ENCODE data around the gene CELSR1. TPM values are rescaled to one million over a fixed set of nuclear protein-coding genes. Genes with fewer than 3 reads are reported as not detected.

The CELSR1 gene
- total and polyA plus RNA-seq, 8 donors, result 24.6 to 59.8 (median 33.3) TPM

DNA sequence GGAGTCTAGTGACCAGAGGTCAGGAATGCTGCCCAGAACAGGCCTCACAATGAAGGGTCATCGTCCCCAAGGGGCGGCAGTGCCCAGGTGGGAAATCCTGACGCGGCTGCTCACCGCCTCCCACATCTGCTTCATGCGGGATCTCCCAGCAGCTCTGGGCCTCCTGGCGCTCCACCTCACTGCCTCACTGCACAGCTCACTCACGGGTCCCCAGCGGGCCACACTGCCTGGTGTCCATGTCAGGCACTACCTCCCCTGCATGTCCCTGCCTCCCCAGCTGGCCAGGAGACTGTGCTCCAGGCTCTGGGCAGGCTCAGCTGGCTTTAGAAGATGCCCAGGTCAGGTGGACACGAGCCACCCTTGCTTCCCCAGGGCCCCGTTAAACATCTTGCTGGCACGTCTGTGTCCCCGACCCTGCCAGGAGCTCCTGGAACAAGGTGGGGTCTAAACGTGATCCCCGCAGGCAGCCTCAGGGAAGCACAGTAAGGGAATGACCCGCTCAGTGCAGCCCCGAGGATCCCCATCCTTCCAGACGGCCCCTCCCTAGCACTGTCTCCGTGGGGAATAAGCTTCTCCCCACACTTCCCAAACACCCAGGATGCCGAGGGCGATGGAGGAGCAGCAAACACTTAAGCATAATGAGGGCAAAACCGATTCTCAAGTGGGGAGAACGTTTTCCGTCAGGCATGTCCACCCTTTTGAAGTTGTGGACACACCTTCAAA lies 108.7 kb downstream of the CELSR1 start:
- H3K9me3 ChIP-seq, result no peaks in the 10 kb centered on the region
- H3K27ac ChIP-seq, result no peak overlapping the region
- peaks cover 0 to 11% of the 10 kb centered on the region in 2 donors for H3K4me1 ChIP-seq
- H3K27me3 ChIP-seq, result peaks cover 0 to 8% of the 10 kb centered on the region in 2 donors
- no peaks in the 10 kb centered on the region for H3K36me3 ChIP-seq
- TF ChIP-seq, protein P1, sequence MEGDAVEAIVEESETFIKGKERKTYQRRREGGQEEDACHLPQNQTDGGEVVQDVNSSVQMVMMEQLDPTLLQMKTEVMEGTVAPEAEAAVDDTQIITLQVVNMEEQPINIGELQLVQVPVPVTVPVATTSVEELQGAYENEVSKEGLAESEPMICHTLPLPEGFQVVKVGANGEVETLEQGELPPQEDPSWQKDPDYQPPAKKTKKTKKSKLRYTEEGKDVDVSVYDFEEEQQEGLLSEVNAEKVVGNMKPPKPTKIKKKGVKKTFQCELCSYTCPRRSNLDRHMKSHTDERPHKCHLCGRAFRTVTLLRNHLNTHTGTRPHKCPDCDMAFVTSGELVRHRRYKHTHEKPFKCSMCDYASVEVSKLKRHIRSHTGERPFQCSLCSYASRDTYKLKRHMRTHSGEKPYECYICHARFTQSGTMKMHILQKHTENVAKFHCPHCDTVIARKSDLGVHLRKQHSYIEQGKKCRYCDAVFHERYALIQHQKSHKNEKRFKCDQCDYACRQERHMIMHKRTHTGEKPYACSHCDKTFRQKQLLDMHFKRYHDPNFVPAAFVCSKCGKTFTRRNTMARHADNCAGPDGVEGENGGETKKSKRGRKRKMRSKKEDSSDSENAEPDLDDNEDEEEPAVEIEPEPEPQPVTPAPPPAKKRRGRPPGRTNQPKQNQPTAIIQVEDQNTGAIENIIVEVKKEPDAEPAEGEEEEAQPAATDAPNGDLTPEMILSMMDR (IDR thresholded peaks at IDR 0.05), result no peak
- intact Hi-C loops (cut with DNase I), result no loop called here
- no peak overlapping the region for H3K4me3 ChIP-seq
- ATAC-seq (peak; percentile 61), DNase-seq (no peak)

DNA sequence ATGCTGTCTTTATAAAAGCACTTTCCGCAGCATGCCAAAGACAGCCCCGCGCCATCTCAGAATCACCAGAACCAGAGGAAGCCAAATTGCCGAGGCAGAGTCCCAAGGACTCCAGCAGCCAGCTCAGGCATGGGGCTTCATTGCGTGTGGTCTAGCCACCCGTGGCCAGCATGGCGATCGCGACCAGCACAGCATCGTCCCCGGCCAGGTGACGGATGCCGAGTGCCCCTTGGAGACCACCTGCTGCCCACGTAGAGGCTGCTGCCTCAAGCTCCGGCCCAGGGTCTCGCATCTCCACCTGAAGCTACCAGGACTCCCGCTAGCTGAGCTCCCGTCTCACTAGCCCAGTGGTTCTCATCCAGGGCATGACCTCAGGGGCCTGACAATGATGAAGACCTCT lies 109.2 kb downstream of the CELSR1 start:
- intact Hi-C loops (cut with DNase I), result no loop called here
- H3K4me1 ChIP-seq, result peaks cover 0 to 11% of the 10 kb centered on the region in 2 donors
- ATAC-seq (no peak), DNase-seq (peak in 1 of 4 donors; percentile 59)
- TF ChIP-seq, protein P1 (IDR thresholded peaks at IDR 0.05), result no peak
- no peaks in the 10 kb centered on the region for H3K36me3 ChIP-seq
- H3K9me3 ChIP-seq, result no peaks in the 10 kb centered on the region
- peaks cover 0 to 8% of the 10 kb centered on the region in 2 donors for H3K27me3 ChIP-seq
- H3K27ac ChIP-seq, result no peak overlapping the region
- H3K4me3 ChIP-seq, result no peak overlapping the region

DNA sequence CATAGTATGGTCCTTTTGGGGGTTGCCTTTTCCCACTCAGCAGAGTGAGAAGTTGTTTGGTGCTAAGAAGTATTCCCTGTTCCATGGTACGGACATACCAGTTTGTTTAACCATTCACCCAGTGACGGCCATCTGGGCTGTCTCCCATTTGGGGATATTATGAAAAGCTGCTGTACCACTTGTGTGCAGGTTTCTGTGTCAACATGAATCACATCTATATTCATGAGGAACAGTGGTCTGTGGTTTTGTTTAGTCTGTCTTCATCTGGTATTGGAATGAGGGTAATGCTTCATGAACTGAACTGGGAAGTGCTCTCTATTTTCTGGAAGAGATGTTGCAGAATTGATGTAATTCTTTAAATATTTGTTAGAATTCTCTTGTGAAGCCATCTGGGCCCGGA lies 112.4 kb downstream of the CELSR1 start:
- Histone ChIP-seq H3K9me3 (no peaks in the 10 kb centered on the region), H3K27ac (no peak overlapping the region), H3K36me3 (no peaks in the 10 kb centered on the region), H3K4me3 (no peak overlapping the region), H3K27me3 (peaks cover 0 to 8% of the 10 kb centered on the region in 2 donors), H3K4me1 (no peaks in the 10 kb centered on the region)
- intact Hi-C loops (cut with DNase I), result no loop called here
- ATAC-seq (no peak), DNase-seq (no peak)
- TF ChIP-seq, protein P1 (IDR thresholded peaks at IDR 0.05), result no peak

DNA sequence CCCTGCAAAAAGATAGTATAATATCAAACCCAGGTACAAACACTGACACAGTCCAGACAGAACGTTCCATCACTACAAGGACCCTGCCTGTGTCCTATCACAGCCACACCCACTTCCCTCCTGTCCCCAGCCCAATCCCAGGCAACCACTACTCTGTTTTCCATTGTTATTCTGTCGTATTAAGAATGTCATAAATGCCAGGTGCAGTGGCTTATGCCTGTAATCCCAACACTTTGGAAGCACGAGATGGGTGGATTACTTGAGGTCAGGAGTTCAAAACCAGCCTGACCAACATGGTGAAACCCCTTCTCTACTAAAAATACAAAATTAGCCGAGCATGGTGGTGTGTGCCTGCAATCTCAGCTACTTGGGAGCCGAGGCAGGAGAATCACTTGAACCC lies 112.9 kb downstream of the CELSR1 start:
- intact Hi-C loops (cut with DNase I), result no loop called here
- TF ChIP-seq, protein P1 (IDR thresholded peaks at IDR 0.05), result no peak
- Histone ChIP-seq H3K4me1 (no peaks in the 10 kb centered on the region), H3K27me3 (peaks cover 0 to 8% of the 10 kb centered on the region in 2 donors), H3K9me3 (no peaks in the 10 kb centered on the region), H3K27ac (no peak overlapping the region), H3K36me3 (no peaks in the 10 kb centered on the region), H3K4me3 (no peak overlapping the region)
- DNase-seq (no peak), ATAC-seq (no peak)

DNA sequence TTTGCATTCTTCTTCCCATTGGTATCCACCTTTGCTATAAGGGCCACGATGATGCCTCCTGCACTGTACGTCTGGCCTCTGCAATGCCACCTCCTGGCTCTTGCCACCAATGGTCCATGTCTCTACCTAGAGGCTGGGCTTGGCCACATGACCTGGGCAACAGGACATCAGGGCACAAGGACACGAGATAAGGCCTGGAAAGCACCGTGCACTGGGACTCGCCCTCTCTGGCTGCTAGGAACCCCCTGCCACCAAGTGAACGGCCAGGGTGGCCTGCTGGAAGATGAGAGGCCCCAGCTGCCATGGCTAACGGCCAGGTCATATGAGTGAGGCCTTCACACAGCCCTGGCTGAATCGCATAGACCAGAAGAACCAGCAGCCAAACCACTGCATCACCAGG lies 114.5 kb downstream of the CELSR1 start:
- ATAC-seq (no peak), DNase-seq (peak in 2 of 4 donors; percentile 24 to 49)
- intact Hi-C loops (cut with DNase I), result no loop called here
- no peaks in the 10 kb centered on the region for H3K36me3 ChIP-seq
- no peaks in the 10 kb centered on the region for H3K9me3 ChIP-seq
- TF ChIP-seq, protein P1 (IDR thresholded peaks at IDR 0.05), result no peak
- peaks cover 0 to under 1% of the 10 kb centered on the region in 2 donors for H3K27me3 ChIP-seq
- H3K4me3 ChIP-seq, result no peak overlapping the region
- no peaks in the 10 kb centered on the region for H3K4me1 ChIP-seq
- H3K27ac ChIP-seq, result no peak overlapping the region

Data from left lung (tissue), 10 donors.